HepG2 (cell line): ENCODE data around the gene SPCS1. TPM values are rescaled to one million over a fixed set of nuclear protein-coding genes. Genes with fewer than 3 reads are reported as not detected.
A peak's percentile ranks its signal among the peaks of the same experiment; 100 is the strongest.

Experiments
- ARID2 ChIP-seq: sonication (generic); formaldehyde crosslinking; IDR thresholded peaks from 2 replicates; pipeline ENCODE4 v1.8.1; 2022; ENCODE audit warnings: mild to moderate bottlenecking, missing genetic modification reagents, borderline replicate concordance
- ASH2L ChIP-seq: fragments of 300-600, 200-600 bp; sonication (generic); IDR thresholded peaks from 2 replicates; pipeline ENCODE4 v1.7.0; 2017; ENCODE audit warnings: low read depth, mild to moderate bottlenecking, moderate library complexity, mixed read lengths, low read length; ENCODE audit not compliant: insufficient read length
- BORCS8-MEF2B ChIP-seq: sonication (generic); formaldehyde crosslinking; IDR thresholded peaks from 2 replicates; pipeline ENCODE4 v1.8.0; 2022; ENCODE audit warnings: mild to moderate bottlenecking, missing genetic modification reagents
- FOXP1 ChIP-seq, 2 experiments: fragments of 450-650 bp in 1 of 2; IDR thresholded peaks; 2 replicates each; pipeline ENCODE4 v1.6.1; 2017 to 2018; ENCODE audit warnings: antibody characterized with exemption in 1 of 2
- HNRNPL ChIP-seq: fragments of 200-400 bp; formaldehyde crosslinking; IDR thresholded peaks from 2 replicates; pipeline ENCODE4 v1.6.1; 2017; ENCODE audit warnings: mild to moderate bottlenecking, low read depth, low read length
- JUNB ChIP-seq: sonication (generic); formaldehyde crosslinking; IDR thresholded peaks from 2 replicates; pipeline ENCODE4 v1.8.0; 2022; ENCODE audit warnings: missing genetic modification reagents, mild to moderate bottlenecking, borderline replicate concordance
- KDM1A ChIP-seq: IDR thresholded peaks from 2 replicates; pipeline ENCODE4 v1.6.1; 2016; ENCODE audit warnings: missing compliant biosample characterization
- MATR3 ChIP-seq: sonication (generic); formaldehyde crosslinking; IDR thresholded peaks from 2 replicates; pipeline ENCODE4 v1.4.0; 2020; ENCODE audit warnings: missing genetic modification reagents
- NR3C1 ChIP-seq: sonication (generic); formaldehyde crosslinking; IDR thresholded peaks from 2 replicates; pipeline ENCODE4 v1.4.0; 2020; ENCODE audit warnings: missing genetic modification reagents
- POGK ChIP-seq: sonication (generic); formaldehyde crosslinking; conservative IDR thresholded peaks from 2 replicates; pipeline ENCODE4 v1.8.0; 2022; ENCODE audit warnings: mild to moderate bottlenecking, moderate library complexity, missing genetic modification reagents
- RBFOX2 ChIP-seq: fragments of 200-400 bp; formaldehyde crosslinking; IDR thresholded peaks from 2 replicates; pipeline ENCODE4 v1.6.1; 2017; ENCODE audit warnings: low read depth, mild to moderate bottlenecking, low read length
- REL ChIP-seq: sonication (generic); formaldehyde crosslinking; conservative IDR thresholded peaks from 2 replicates; pipeline ENCODE4 v1.8.0; 2022; ENCODE audit warnings: mild to moderate bottlenecking, missing genetic modification reagents, moderate library complexity
- SNAPC2 ChIP-seq: sonication (generic); formaldehyde crosslinking; IDR thresholded peaks from 2 replicates; pipeline ENCODE4 v1.8.1; 2022; ENCODE audit warnings: mild to moderate bottlenecking, missing genetic modification reagents
- TSC22D2 ChIP-seq: sonication (generic); formaldehyde crosslinking; IDR thresholded peaks from 2 replicates; pipeline ENCODE4 v1.5.1; 2020; ENCODE audit warnings: missing genetic modification reagents, mild to moderate bottlenecking, borderline replicate concordance
- ZBTB8A ChIP-seq: sonication (generic); formaldehyde crosslinking; IDR thresholded peaks from 2 replicates; pipeline ENCODE4 v1.4.0; 2020; ENCODE audit warnings: mild to moderate bottlenecking, low read depth, missing genetic modification reagents, borderline replicate concordance
- ZNF234 ChIP-seq: sonication (generic); formaldehyde crosslinking; conservative IDR thresholded peaks from 2 replicates; pipeline ENCODE4 v1.5.1; 2020; ENCODE audit warnings: mild to moderate bottlenecking, missing genetic modification reagents
- ZNF317 ChIP-seq: sonication (generic); formaldehyde crosslinking; IDR thresholded peaks from 2 replicates; pipeline ENCODE4 v1.5.0; 2020; ENCODE audit warnings: mild to moderate bottlenecking, missing genetic modification reagents
- ZNF660 ChIP-seq: sonication (generic); formaldehyde crosslinking; IDR thresholded peaks from 2 replicates; pipeline ENCODE4 v1.5.1; 2020; ENCODE audit warnings: mild to moderate bottlenecking, low read depth, missing genetic modification reagents, borderline replicate concordance
- ZNF710 ChIP-seq: sonication (generic); formaldehyde crosslinking; IDR thresholded peaks from 2 replicates; pipeline ENCODE4 v1.5.0; 2020; ENCODE audit warnings: mild to moderate bottlenecking, missing genetic modification reagents, borderline replicate concordance
- ZNF720 ChIP-seq: sonication (generic); formaldehyde crosslinking; IDR thresholded peaks from 2 replicates; pipeline ENCODE4 v1.4.0; 2020; ENCODE audit warnings: missing genetic modification reagents
- ZNF746 ChIP-seq: sonication (generic); formaldehyde crosslinking; IDR thresholded peaks from 2 replicates; pipeline ENCODE4 v1.8.0; 2022; ENCODE audit warnings: mild to moderate bottlenecking, missing genetic modification reagents
- ZNF792 ChIP-seq: IDR thresholded peaks from 2 replicates; pipeline ENCODE4 v1.6.1; 2016
- polyA plus RNA-seq, 8 experiments: library from polyadenylated mRNA; depleted of rRNA in 3 of 8; stranded (reverse) in 7 of 8; unstranded in 1 of 8; fragments of >200 nt; fragmentation: Illumina TruSeq in 4 of 8; extraction: Trizol in 4 of 8; gene quantifications; 2 replicates each; pipeline versions ENCODE4 v1.2.1 to v1.2.3, GENCODE V29; 2011 to 2016; ENCODE audit warnings: low read depth in 4 of 8, missing spikeins in 1 of 8, mixed read lengths in 1 of 8; ENCODE audit not compliant: insufficient read depth in 1 of 8
- total RNA-seq, 5 experiments: library from RNA; depleted of rRNA; stranded (reverse); fragments of >200 nt; fragmentation: Illumina TruSeq; extraction: Trizol; gene quantifications; 2 replicates each; pipeline ENCODE4 v1.2.3, GENCODE V29; 2016; ENCODE audit warnings: low read depth in 1 of 5
- TF ChIP-seq, protein P1 (sequence below): sonication (generic); formaldehyde crosslinking; conservative IDR thresholded peaks from 2 replicates; pipeline ENCODE4 v1.4.0; 2020; ENCODE audit warnings: mild to moderate bottlenecking, missing genetic modification reagents, moderate library complexity

The SPCS1 gene
- total and polyA plus RNA-seq, 2 of the 13 experiments (the other 11 are each of a cell fraction or from before 2014, with no cell fraction given), result 84.6 to 120 TPM

DNA sequence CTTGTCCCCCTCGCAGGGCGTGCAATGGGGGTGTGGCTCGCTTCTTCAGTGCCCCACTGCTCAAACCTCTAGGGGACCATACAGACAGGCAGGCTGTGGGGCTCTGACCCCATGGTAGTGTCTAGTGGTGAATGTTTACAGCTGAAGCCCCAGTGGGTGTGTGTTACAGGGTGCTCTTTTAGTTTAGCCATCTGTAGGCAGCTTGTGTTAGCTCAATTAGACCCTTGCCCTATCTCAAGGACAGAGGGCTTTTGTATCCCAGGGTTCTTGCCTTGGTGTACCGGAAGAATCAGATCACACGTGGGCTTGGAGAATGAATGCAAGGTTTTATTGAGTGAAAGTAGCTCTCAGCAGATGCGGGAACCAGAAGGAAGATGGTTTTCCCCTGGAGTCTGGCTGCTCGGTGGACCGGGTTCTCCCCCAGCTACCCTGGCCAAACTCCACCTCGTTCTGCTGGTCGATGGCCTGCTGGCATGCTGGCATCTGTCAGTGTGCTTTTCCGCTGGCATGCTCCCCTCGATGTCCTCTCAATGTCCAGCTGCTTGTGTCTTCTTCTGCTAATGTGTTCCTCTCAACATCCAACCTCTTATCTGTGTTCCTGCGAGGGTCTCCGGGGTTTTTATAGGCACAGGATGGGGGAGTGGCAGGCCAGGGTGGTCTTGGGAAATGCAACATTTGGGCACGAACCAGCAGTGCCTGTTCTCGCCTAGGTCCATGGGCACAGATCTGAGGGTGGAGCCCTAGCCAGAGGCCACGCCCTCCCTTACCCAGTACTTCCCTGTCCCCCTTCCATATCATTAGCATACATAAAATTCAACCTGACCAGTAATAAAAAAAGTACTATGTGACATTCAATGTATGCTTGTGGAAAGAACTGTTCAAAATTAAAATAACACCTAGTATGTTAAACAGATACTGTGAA is 6.6 kb downstream of the SPCS1 start (continued):
- no peak for TF ChIP-seq ASH2L
- no peak for TF ChIP-seq ZNF234
- TF ChIP-seq NR3C1 (CRISPR knock-in tag), result no peak
- no peak for TF ChIP-seq ZNF660 (CRISPR knock-in tag)
- TF ChIP-seq ZNF746 (CRISPR knock-in tag), result no peak
- TF ChIP-seq RBFOX2, result peak; percentile 53; the same call in 1 of the 2 replicates
- no peak for TF ChIP-seq ZNF792
- TF ChIP-seq ZNF317 (CRISPR knock-in tag), result no peak
- TF ChIP-seq JUNB (CRISPR knock-in tag), result no peak
- TF ChIP-seq KDM1A (CRISPR knock-in tag), result no peak
- TF ChIP-seq ARID2 (CRISPR knock-in tag), result no peak
- no peak for TF ChIP-seq POGK (CRISPR knock-in tag)
- TF ChIP-seq ZNF720 (CRISPR knock-in tag), result no peak
- TF ChIP-seq MATR3, result no peak
- TF ChIP-seq BORCS8-MEF2B (CRISPR knock-in tag), result no peak
- TF ChIP-seq, protein P1, sequence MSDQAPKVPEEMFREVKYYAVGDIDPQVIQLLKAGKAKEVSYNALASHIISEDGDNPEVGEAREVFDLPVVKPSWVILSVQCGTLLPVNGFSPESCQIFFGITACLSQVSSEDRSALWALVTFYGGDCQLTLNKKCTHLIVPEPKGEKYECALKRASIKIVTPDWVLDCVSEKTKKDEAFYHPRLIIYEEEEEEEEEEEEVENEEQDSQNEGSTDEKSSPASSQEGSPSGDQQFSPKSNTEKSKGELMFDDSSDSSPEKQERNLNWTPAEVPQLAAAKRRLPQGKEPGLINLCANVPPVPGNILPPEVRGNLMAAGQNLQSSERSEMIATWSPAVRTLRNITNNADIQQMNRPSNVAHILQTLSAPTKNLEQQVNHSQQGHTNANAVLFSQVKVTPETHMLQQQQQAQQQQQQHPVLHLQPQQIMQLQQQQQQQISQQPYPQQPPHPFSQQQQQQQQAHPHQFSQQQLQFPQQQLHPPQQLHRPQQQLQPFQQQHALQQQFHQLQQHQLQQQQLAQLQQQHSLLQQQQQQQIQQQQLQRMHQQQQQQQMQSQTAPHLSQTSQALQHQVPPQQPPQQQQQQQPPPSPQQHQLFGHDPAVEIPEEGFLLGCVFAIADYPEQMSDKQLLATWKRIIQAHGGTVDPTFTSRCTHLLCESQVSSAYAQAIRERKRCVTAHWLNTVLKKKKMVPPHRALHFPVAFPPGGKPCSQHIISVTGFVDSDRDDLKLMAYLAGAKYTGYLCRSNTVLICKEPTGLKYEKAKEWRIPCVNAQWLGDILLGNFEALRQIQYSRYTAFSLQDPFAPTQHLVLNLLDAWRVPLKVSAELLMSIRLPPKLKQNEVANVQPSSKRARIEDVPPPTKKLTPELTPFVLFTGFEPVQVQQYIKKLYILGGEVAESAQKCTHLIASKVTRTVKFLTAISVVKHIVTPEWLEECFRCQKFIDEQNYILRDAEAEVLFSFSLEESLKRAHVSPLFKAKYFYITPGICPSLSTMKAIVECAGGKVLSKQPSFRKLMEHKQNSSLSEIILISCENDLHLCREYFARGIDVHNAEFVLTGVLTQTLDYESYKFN (CRISPR knock-in tag), result 0 out of 2 replicates have a peak, but pooled peaks have one; percentile 27
- no peak for TF ChIP-seq ZNF710
- peak; percentile 91 for TF ChIP-seq HNRNPL
- TF ChIP-seq TSC22D2 (CRISPR knock-in tag), result no peak
- no peak for TF ChIP-seq SNAPC2 (CRISPR knock-in tag)
- no peak for TF ChIP-seq FOXP1 (IDR thresholded peaks at IDR 0.05)
- no peak for TF ChIP-seq FOXP1 (CRISPR knock-in tag; IDR thresholded peaks at IDR 0.05)
- no peak for TF ChIP-seq ZBTB8A (CRISPR knock-in tag)
- TF ChIP-seq REL (CRISPR knock-in tag), result 0 out of 2 replicates have a peak, but pooled peaks have one; percentile 50
